H54 (cell line): ENCODE results near the gene POU2F3.

ENCODE experiments used
- DNase-seq: peaks from one replicate; pipeline ENCODE4 v3.0.0; 2011; ENCODE audit warnings: low spot score, mixed read lengths; ENCODE audit not compliant: insufficient read length
- FAIRE-seq: peaks from 3 replicates; lab custom pipeline; 2011; peaks lifted over from hg19 to GRCh38; lab: Jason Lieb, UNC
- POLR2A ChIP-seq: IDR thresholded peaks from 2 replicates; pipeline ENCODE4 v1.6.1; 2011; ENCODE audit warnings: low read depth, mild to moderate bottlenecking, low read length

POU2F3 gene

DNA sequence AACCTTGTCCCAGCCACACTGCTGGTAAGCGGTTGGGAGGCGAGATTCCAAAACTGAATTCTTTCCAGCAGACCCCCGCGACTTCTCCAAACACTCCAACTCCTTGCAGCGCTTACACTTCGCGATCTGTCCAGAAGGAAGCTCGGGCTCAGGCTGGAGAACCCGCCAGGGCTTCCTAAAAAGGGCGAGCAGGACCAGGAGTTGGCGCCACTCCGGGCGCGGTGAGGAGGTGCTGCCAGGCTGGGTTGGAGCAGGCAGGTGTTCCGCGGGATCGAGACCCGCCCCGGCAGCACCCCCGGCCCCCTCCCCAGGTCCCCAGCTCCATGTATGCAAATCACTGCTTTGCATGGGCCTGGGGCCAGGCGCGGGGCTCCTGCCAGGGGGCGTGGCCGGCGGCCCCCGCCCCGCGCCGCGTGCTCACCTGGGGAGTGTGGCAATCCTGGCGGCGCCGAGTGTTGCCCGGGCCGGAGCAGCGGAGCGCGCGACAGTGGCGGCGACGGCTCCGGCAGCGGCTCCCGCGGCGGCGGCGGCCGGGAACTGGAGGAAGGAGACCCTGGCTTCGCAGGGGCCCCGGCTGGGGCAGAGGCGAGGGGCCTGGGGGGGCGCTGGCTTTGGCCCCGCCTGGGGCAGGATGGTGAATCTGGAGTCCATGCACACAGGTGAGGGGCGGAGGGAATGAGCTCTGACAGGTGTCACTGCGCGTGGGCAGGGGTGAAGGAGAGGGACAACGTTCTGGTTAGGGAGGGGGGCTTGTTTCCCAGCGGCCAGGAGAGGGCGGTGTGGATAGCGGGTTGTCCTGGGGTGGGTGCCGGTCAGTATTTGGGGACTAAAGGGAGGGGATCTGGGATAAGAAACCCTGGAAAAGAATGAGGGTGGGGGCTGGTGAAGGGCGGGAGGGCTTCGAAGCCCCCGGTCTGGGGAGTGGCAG, at the start of gene POU2F3:
Gene POU2F3 (plus strand): TSS at position 428 of the 928 bp plus-strand sequence. CDS start 204 bp downstream, at position 632.
- DNase-seq (no peak), FAIRE-seq (no peak)
- no peak for TF ChIP-seq POLR2A

GRCh38 chr11:120191058-120191457, 48.9 kb upstream of the POU2F3 start:
- no peak for TF ChIP-seq POLR2A
- DNase-seq, result no peak
- no peak for FAIRE-seq

GRCh38 chr11:120192831-120193625, 46.9 kb upstream of the POU2F3 start:
- no peak for DNase-seq
- FAIRE-seq, result no peak
- TF ChIP-seq POLR2A, result no peak

DNA sequence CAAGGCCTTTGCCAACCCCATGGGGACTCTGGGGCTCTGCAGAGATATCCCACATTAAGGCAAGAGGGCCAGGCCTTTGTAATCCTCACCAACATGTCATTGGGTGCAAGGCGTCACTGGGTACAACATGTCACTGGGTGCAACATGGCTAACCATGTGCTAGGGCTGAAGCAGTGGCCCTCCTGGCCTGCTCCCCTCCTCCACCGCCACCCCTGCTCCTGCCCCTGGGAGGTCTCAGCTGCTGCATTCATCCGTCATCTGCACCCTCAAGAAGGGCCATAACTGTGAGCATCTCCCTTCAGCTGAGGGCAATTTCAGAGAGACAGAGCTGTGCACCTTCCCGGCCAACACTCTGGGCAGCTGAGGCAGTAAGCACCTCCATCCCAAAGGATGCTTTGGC, 45.8 kb upstream of the POU2F3 start:
- no peak for DNase-seq
- no peak for TF ChIP-seq POLR2A
- FAIRE-seq, result no peak

DNA sequence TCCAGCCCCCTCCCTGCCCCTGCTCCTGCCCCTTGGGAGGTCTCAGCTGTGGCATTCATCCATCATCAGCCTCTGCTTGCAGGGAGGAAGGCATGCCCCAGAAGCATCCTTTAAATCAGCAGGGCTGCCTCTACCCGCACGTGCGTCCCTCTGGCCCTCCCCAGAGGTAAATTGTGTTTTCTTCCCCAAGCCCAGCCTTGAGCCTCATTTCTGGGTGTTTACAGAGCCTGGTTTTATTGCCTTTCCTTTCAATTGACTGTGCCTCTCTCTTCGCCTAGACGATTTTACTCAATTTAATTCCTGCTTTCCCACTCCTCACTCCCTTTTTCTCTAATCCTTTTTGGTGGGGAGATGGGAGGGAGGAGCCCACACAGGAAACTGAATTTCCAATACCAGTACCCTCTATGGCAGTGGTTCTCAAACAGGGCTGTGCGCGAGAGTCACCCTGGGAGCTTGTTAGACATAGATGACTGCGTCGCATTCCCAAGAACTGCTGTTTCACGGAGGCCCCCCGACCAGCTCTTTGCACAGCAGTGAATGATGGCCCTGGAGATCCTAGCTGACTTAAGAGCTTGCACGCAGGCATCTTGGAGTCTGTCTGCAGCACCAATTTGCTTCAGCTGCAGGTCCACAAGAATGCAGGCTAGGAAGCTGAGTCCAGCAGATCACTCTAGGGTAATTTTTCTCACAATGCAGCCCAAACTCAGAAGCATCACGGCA, 44.2 kb upstream of the POU2F3 start:
- FAIRE-seq (no peak), DNase-seq (no peak)
- no peak for TF ChIP-seq POLR2A

DNA sequence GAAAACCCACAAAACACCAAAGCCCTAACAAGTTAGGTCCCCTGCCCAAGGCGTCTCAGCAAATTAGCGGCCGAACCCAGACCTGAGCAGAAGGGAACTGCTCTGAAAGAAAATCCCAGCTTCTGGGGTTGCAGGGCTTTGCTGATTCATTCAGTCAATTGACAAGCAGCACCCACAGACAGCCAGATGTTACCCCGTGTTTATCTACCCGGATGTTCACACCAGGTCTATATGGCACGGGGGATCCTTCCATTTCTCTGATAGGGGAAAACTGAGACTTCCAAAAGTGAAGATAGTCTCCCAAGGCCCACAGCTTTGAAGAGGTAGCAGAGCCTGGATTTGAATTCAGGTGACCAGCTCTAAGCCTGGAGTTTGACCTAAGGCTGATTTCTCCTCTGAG, 43.1 kb upstream of the POU2F3 start:
- TF ChIP-seq POLR2A, result no peak
- FAIRE-seq (no peak), DNase-seq (no peak)

GRCh38 chr11:120197251-120197891, 42.6 kb upstream of the POU2F3 start:
- no peak for DNase-seq
- no peak for TF ChIP-seq POLR2A
- FAIRE-seq, result no peak

- FAIRE-seq (no peak), DNase-seq (no peak)
- TF ChIP-seq POLR2A, result no peak
Observed at GRCh38 chr11:120197977-120198376, 42.0 kb upstream of the POU2F3 start.

DNA sequence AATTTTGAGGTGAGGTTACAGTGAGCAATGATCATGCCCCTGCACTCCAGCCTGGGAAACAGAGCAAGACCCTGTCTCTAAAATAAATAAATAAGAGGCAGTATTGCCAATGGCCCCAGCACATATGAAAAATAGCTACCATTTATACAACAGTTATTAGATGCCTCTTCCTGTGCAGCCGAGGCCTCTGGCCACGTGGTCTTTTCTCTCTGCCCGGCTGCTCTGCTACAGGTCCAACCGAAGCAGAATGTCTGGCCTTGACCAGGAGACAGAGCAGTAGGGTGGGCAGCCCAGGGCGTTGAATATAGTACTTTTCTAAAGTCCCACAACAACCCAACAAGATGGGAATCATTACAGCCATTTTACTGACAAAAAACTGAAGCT, 41.5 kb upstream of the POU2F3 start:
- DNase-seq, result no peak
- no peak for FAIRE-seq
- TF ChIP-seq POLR2A, result no peak

- DNase-seq (no peak), FAIRE-seq (no peak)
- no peak for TF ChIP-seq POLR2A
Observed at GRCh38 chr11:120198787-120199469, 41.0 kb upstream of the POU2F3 start.

GRCh38 chr11:120199613-120200012, 40.3 kb upstream of the POU2F3 start:
- no peak for TF ChIP-seq POLR2A
- no peak for FAIRE-seq
- DNase-seq, result no peak

GRCh38 chr11:120200677-120201076, 39.3 kb upstream of the POU2F3 start:
- no peak for TF ChIP-seq POLR2A
- no peak for DNase-seq
- FAIRE-seq, result no peak

DNA sequence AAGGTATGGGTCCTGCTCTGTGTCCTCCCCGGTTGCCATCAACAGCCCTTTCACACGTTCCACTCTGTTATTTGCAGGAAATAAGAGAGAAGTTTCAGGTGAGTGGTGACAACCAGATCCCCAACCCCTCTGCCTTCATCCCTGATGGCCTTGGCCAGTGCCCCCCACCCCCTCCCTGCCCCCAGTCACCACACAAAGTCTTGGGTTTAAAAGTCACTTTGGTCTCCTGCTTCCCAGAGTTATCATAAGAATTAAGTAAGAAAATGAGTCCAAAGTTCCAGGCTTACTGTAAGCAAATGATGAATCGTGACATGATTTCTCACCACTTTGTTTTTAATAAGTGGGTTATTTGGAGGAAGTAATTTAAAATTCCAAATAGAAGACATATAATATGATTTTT, 38.3 kb upstream of the POU2F3 start:
- TF ChIP-seq POLR2A, result no peak
- FAIRE-seq (no peak), DNase-seq (no peak)
